ENCODE data around the gene ARL2BP. TPM values are rescaled to one million over a fixed set of nuclear protein-coding genes. Genes with fewer than 3 reads are reported as not detected.
A peak's percentile ranks its signal among the peaks of the same experiment; 100 is the strongest.

Gene ARL2BP
- total RNA-seq, 1 donor = 85.8 TPM

DNA sequence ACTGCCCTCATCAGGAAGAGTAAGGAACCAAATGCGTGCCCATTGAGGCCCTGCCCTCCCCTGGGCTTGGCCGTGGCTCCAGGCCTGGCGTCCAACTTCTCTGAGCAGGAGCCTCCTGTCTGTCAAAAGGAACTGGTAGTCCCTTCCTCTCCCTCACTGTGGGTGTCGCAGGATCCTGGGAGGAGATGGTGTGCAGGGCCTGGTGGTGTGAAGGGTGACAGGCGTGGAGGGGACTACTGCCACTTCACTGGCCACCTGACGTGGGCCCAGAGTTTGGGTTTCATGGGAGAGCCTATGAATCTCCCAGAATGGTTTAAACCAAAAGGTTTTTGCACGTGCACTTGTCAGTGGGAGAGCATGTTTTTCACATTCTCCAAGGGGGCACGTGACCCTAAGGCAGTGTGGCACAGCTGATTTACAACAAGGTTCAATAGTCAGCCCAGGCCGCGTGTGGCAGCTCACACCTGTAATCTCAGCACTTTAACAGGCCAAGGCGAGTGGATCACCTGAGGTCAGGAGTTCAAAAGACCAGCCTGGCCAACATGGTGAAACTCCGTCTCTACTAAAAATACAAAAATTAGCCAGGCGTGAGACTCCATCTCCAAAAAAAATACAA is 12.5 kb downstream of the ARL2BP start:
- peaks cover 4% of the 10 kb centered on the region for H3K4me1 ChIP-seq (ENCODE audit: insufficient read depth, low read length)
- H4K20me1 ChIP-seq (ENCODE audit: insufficient read depth, low read length) = no peaks in the 10 kb centered on the region
- no peaks in the 10 kb centered on the region for H3K27me3 ChIP-seq (ENCODE audit: insufficient read depth, low read length)
- H3K79me2 ChIP-seq (ENCODE audit: insufficient read depth, low read length) = no peaks in the 10 kb centered on the region
- H2AFZ ChIP-seq (ENCODE audit: low read length) = no peak overlapping the region
- no peak overlapping the region for H3K27ac ChIP-seq (ENCODE audit: low read depth, low read length)
- H3K9me3 ChIP-seq (ENCODE audit: low read depth, low read length) = no peaks in the 10 kb centered on the region
- TF ChIP-seq, protein P1, sequence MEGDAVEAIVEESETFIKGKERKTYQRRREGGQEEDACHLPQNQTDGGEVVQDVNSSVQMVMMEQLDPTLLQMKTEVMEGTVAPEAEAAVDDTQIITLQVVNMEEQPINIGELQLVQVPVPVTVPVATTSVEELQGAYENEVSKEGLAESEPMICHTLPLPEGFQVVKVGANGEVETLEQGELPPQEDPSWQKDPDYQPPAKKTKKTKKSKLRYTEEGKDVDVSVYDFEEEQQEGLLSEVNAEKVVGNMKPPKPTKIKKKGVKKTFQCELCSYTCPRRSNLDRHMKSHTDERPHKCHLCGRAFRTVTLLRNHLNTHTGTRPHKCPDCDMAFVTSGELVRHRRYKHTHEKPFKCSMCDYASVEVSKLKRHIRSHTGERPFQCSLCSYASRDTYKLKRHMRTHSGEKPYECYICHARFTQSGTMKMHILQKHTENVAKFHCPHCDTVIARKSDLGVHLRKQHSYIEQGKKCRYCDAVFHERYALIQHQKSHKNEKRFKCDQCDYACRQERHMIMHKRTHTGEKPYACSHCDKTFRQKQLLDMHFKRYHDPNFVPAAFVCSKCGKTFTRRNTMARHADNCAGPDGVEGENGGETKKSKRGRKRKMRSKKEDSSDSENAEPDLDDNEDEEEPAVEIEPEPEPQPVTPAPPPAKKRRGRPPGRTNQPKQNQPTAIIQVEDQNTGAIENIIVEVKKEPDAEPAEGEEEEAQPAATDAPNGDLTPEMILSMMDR (IDR thresholded peaks at IDR 0.05; ENCODE audit: extremely low read depth, low read depth, low read length) = no peak
- H3K4me2 ChIP-seq (ENCODE audit: insufficient read depth, low read length) = no peak overlapping the region
- peaks cover 12% of the 10 kb centered on the region for H3K36me3 ChIP-seq (ENCODE audit: insufficient read depth, low read length)
- H3K4me3 ChIP-seq (ENCODE audit: insufficient read depth, low read length) = no peak overlapping the region
- DNase-seq (ENCODE audit: insufficient read length, low spot score, missing footprints) = peak; percentile 27

DNA sequence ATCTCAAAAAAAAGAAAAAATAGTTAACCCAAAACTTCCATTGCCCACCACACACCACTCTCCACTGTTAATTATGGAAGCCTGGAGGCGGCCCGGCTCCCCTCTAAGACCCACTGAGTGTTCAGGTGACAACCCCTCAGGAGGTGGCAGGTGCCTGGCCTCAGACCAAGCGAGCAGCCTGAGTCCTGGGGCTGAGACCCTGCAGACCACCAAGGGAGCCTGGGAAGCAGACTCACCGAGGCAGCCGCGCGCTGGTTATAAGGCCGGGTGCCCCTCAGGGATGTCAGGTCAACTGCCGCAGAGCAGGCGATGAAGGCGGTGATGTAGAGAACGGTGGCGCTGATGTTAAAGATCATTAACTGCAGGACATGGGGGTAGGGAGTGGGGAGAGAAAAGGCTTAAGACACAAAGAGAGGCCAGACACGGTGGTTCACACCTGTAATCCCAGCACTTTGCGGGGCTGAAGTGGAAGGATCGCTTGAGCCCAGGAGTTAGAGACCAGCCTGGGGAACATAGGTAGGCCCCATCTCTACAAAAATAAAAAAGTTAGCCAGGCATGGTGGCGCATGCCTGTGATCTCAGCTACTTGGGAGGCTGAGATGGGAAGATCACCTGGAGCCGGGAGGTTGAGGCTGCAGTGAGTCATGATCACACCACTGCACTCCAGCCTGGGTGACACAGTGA is 13.3 kb downstream of the ARL2BP start:
- TF ChIP-seq, protein P1 (IDR thresholded peaks at IDR 0.05; ENCODE audit: extremely low read depth, low read depth, low read length) = no peak
- Histone ChIP-seq H3K27me3 (ENCODE audit: insufficient read depth, low read length) (no peaks in the 10 kb centered on the region), H3K4me3 (ENCODE audit: insufficient read depth, low read length) (no peak overlapping the region), H2AFZ (ENCODE audit: low read length) (no peak overlapping the region), H3K36me3 (ENCODE audit: insufficient read depth, low read length) (peaks cover 5% of the 10 kb centered on the region), H3K27ac (ENCODE audit: low read depth, low read length) (no peak overlapping the region), H4K20me1 (ENCODE audit: insufficient read depth, low read length) (no peaks in the 10 kb centered on the region), H3K9me3 (ENCODE audit: low read depth, low read length) (no peaks in the 10 kb centered on the region), H3K4me2 (ENCODE audit: insufficient read depth, low read length) (no peak overlapping the region), H3K79me2 (ENCODE audit: insufficient read depth, low read length) (no peaks in the 10 kb centered on the region), H3K4me1 (ENCODE audit: insufficient read depth, low read length) (peaks cover 4% of the 10 kb centered on the region)
- peak; percentile 9 for DNase-seq (ENCODE audit: insufficient read length, low spot score, missing footprints)

DNA sequence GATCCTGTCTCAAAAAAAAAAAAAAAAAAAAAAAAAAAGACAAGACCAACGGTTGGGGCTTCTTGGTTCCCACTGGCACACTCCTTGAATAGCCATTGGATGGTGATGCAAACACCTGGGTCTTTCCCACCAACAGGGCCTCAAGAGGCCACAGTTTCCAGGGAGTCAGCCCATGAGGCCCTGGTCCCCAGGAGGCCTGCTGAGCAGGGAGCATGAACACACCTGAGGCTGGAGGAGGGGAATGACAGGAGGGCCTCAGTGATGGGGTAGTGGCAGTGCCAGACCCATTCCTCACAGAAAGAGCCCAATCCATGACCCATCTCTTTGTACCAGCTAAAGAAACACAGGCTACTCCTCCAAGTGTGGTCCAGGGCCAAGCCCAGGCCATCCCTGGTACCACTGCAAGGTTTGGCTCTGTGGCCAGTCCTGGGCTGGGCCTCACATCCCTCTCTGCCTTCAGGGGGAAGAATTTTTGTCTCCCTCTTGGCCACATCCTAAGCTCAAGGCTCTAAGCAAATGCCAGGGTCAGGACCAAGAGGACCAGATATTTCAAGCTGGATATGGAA is 13.9 kb downstream of the ARL2BP start:
- H3K27me3 ChIP-seq (ENCODE audit: insufficient read depth, low read length) = no peaks in the 10 kb centered on the region
- peaks cover 4% of the 10 kb centered on the region for H3K4me1 ChIP-seq (ENCODE audit: insufficient read depth, low read length)
- H3K4me3 ChIP-seq (ENCODE audit: insufficient read depth, low read length) = no peak overlapping the region
- no peaks in the 10 kb centered on the region for H3K79me2 ChIP-seq (ENCODE audit: insufficient read depth, low read length)
- no peaks in the 10 kb centered on the region for H4K20me1 ChIP-seq (ENCODE audit: insufficient read depth, low read length)
- DNase-seq (ENCODE audit: insufficient read length, low spot score, missing footprints) = peak; percentile 19
- H2AFZ ChIP-seq (ENCODE audit: low read length) = no peak overlapping the region
- H3K27ac ChIP-seq (ENCODE audit: low read depth, low read length) = no peak overlapping the region
- H3K4me2 ChIP-seq (ENCODE audit: insufficient read depth, low read length) = no peak overlapping the region
- TF ChIP-seq, protein P1 (IDR thresholded peaks at IDR 0.05; ENCODE audit: extremely low read depth, low read depth, low read length) = no peak
- peaks cover 5% of the 10 kb centered on the region for H3K36me3 ChIP-seq (ENCODE audit: insufficient read depth, low read length)
- no peaks in the 10 kb centered on the region for H3K9me3 ChIP-seq (ENCODE audit: low read depth, low read length)

DNA sequence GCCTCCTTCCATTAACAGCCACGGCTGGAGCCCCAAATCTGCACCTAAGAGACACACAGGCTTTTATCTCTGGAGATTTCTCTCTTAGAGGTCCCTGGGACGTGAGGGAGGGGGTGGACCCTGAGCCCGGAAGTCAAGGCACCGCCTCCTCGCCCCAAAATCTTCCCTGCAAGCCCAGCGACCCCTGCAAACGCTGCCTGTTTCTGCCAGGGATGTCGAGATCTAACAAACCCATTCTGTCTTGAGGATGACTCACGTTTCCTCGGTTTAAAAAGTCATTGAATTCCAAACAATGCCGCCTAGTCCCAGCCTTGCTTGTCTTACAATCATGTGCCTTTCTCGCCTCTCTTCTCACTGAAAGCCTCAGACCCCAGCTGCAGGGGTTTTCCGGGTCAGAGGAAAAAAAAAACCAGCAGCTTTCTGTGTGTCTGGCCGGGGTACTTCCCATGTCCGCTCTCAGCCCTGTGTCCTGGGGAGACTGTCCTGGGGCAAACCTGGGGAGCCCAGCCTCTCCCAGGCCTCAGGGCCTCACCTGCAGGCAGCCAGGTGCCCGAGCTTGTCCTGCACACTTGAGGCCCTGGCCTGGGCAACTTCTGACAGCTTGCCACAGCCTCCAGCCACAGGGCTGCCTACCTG is 15.4 kb downstream of the ARL2BP start:
- H3K9me3 ChIP-seq (ENCODE audit: low read depth, low read length) = no peaks in the 10 kb centered on the region
- H3K4me3 ChIP-seq (ENCODE audit: insufficient read depth, low read length) = peak overlapping the region; percentile 58
- peak; percentile 98 for DNase-seq (ENCODE audit: insufficient read length, low spot score, missing footprints)
- peak overlapping the region; percentile 76 for H2AFZ ChIP-seq (ENCODE audit: low read length)
- TF ChIP-seq, protein P1 (IDR thresholded peaks at IDR 0.05; ENCODE audit: extremely low read depth, low read depth, low read length) = no peak
- no peaks in the 10 kb centered on the region for H3K79me2 ChIP-seq (ENCODE audit: insufficient read depth, low read length)
- H3K27ac ChIP-seq (ENCODE audit: low read depth, low read length) = peak overlapping the region; percentile 14
- H3K4me2 ChIP-seq (ENCODE audit: insufficient read depth, low read length) = peak overlapping the region; percentile 81
- H4K20me1 ChIP-seq (ENCODE audit: insufficient read depth, low read length) = no peaks in the 10 kb centered on the region
- H3K36me3 ChIP-seq (ENCODE audit: insufficient read depth, low read length) = no peaks in the 10 kb centered on the region
- H3K27me3 ChIP-seq (ENCODE audit: insufficient read depth, low read length) = no peaks in the 10 kb centered on the region
- peaks cover 4% of the 10 kb centered on the region for H3K4me1 ChIP-seq (ENCODE audit: insufficient read depth, low read length)
